Measurements from ENCODE around the gene TCP10L.
"Not testable (repeated sequence)": the region's sequence is repeated elsewhere in the genome, so short reads cannot be mapped to it uniquely, and the experiment has no call there.

The TCP10L gene

DNA sequence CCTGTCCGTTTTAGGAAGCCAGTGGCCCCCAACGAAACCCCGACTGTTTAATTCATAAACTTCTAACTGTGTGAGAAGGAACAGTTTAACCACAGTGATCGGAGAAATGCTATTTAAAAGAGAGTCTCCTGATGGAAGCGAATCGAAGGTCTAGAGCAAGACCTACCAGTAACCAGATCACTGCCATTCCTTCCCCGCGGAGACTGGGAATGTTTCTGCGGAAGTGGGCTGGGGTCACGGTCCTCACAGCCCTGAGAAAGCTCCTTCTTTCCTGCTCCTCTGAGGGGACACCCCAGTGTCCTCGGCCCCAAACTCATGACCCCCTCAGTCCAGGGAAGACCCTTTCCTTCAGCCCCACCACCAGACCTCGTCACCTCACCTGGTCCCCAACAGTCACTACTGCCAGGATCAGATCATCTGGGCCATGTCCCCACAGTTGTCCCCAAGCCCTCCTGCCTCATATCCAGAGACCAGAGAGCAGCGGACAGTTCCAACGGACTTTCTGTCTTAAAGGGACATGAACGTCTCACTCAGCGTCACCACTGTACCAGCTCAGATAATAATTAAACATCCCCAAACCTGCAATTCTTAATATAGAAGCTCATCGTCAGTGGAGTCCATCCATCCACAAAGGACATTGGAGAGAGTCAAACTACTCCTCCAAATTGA is at the start of gene TCP10L:
TSS of gene TCP10L (minus strand) at position 482 of the 669 bp plus-strand sequence. CDS start 1,219 bp downstream, outside the sequence.
- DNase-seq (ENCODE audit: low read depth, low spot score), result no peak

DNA sequence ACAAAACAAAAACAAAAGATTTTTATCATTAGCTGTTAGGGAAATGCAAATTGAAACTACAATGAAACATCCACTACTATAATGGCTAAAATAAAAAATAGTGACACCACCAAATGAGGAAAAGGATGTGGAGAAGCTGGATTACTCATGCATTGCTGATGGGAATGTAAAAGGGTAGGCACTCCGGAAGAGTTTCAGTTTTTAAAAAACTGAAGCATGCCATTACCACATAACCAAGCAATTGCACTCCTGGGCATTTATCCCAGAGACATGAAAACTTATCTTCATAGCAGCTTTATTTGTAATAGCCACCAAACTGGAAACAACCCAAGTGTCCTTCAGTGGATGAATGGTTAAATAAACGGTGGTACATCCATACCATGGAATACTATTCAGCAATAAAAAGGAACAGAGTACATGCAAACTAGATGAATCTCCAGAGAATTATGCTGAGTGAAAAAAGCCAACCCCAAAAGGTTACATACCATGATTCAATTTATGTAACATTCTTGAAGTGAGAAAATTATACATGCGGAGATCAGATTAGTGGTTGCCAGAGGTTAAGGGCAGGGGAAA is 41.4 kb upstream of the TCP10L start:
- no peak for DNase-seq (ENCODE audit: low read depth, low spot score)

GRCh38 chr21:32618218-32618617 is 32.9 kb upstream of the TCP10L start:
- not testable (repeated sequence) for DNase-seq (ENCODE audit: low read depth, low spot score)

DNA sequence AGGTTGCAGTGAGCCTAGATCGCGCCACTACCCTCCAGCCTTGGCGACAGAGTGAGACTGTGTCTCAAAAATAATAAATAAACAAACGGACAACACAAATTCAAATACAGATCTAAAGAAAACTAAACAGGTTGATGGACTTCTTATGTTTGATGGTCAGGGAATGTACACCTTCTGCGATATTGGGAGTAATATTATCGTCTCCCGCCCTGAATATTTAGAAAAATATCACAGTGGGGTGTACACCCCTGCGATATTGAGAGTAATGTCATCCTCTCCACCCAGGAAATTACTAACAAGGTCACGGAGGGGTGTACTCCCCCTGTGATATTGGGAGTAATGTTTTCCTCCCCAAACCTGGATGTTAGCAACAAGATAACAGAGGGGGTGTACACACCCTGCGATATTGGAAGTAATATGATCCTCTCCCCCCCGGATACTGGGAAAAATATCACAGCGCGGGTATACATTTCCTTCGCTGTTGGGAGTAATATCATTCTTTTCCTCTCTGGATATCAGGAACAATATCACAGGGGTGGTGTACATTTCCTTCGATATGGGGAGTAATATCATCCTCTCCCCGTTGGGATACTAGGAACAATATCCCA is 28.2 kb upstream of the TCP10L start:
- no peak for DNase-seq (ENCODE audit: low read depth, low spot score)

DNA sequence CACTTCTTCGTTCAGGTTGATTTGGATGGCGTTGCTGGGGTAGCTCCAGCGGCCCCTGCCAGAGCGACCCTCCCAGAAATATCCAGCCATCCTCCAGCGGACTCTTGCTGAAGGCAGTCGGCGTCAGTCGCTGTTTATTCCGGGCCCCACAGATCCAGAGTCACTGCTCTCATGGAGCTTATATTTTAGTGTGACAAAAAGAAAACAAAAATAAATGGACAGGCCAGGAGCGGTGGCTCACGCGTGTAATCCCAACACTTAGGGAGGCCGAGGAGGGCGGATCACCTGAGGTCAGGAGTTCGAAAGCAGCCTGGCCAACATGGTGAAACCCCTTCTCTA is 27.6 kb upstream of the TCP10L start:
- DNase-seq (ENCODE audit: low read depth, low spot score), result no peak

- DNase-seq (ENCODE audit: low read depth, low spot score), result peak; percentile 94
These were observed 27.0 kb upstream of the TCP10L start, which contains the start of gene CFAP298 for GRCh38 chr21:32612075-32612998. Gene CFAP298, minus strand, starts transcription at chr21:32612377. Its CDS starts 134 bp downstream, at chr21:32612243.

DNA sequence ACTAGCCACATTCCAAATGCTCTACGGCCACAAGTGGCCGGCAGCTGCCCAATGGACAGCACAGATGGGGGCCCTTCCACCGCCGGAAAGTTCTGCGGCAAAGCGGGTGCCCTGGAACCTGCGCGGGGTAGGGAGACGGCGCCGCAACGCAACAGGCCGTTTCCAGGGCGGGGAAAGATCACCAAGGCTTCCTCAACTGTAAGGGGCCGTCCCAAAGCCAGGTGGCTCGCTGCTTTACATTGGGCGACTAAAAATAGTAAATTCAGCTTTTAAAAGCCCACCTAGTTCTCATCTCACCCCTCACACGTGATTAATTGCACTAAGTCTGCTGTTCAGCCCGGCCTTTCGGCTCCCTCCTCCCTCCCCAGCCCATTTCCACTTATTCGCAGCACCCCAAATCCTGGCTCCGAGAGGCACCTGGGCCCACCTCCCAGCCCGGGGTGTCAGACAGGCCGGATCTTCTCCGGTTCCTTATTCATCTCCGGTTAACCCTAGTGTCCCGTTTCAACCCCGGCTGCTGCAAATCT is 26.2 kb upstream of the TCP10L start:
- DNase-seq (ENCODE audit: low read depth, low spot score), result peak; percentile 15

DNA sequence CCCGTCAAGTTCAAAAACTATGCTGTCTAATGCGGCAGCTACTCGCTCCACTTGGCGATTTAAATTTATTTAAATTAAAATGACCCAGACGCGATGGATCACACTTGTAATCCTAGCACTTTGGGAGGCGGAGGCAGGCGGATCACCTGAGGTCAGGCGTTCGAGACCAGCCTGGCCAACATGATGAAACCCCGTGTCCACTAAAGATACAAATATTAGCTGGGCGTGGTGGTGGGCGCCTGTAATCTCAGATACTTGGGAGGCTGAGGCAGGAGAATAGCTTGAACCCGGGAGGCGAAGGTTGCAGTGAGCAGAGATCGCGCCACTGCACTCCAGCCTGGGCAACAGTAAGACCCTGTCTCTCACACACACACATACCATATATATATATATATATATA is 25.6 kb upstream of the TCP10L start:
- DNase-seq (ENCODE audit: low read depth, low spot score), result not testable (repeated sequence)

GRCh38 chr21:32608851-32609250 is 23.5 kb upstream of the TCP10L start:
- DNase-seq (ENCODE audit: low read depth, low spot score), result no peak

DNA sequence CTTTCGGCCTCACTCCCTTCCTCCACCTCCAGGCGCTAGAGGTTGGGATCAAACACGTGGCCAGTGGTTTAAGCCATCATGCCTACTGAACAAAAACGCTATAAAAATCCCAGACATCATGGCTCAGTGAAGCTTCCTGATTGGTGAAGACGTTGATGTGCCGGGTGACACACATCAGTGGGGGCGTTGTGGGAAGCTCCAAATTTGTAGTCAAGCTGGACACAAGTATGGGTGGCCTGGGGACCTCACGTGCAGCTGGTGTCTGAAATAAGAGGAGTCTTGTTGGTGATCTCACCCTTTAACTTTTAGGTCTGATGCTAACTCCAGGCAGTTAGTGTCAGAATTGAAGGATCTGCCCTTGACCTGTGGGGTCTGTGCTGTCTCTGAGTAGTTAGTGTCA is 20.1 kb upstream of the TCP10L start:
- no peak for DNase-seq (ENCODE audit: low read depth, low spot score)

DNA sequence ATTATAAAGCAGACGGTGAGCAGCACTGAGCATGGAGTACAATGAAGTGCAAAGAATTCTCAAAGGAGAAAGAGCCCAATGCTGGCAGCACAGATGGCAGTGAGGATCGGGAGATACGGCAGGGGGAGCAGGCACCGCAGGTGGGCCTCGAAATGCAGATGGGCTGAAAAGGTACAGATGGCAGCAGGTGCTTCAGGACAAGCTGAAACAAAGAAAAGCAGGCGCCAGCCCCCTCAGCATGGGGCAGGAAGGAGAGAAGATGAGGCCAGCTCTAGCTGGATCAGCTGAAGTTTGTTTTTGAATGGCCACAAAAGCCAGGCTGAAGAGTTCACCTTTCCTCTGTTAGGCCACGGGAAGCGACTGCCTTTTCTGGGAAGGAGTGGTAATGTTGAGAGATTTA is 19.1 kb upstream of the TCP10L start:
- peak; percentile 71 for DNase-seq (ENCODE audit: low read depth, low spot score)

GRCh38 chr21:32603131-32603530 is 17.8 kb upstream of the TCP10L start:
- DNase-seq (ENCODE audit: low read depth, low spot score), result peak; percentile 43

DNA sequence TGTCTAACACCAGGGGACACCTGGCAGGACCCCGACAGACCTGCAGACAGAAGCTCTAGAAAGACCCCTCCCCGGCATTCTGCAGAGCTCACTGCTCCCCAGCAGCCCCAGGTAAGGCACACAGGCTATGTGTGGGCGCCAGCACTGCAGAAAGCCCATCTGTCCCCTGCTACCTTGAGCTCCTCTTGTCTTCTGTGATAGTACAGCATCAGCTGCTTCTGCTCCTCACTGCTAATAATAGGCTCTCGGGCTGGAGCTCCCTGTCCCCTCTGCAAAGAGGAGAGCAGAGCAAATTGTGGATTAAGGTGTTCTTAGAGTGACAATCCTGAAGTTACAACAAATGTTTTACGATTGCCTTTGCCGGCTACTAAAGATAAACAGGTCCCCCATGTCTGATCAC is 16.8 kb upstream of the TCP10L start:
- DNase-seq (ENCODE audit: low read depth, low spot score), result no peak

DNA sequence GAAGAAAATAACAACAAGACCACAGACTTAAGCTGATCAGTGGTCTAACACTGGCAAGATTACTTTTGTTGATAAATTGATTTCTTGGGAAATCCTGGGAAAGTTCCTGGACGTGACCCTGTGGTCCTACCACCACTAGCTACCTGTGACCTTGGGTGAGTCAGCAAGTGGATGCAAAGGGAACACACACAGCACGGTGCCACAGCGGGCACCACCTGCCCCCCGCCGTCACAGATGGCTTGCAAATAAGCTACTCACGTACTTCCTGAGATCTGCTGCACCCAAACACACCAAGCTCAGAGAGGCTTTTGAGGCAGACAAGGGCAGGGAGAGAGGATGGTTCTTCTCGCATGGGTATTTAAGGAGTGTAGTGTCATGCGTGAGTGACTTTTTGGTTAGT is 14.2 kb upstream of the TCP10L start:
- DNase-seq (ENCODE audit: low read depth, low spot score), result no peak

DNA sequence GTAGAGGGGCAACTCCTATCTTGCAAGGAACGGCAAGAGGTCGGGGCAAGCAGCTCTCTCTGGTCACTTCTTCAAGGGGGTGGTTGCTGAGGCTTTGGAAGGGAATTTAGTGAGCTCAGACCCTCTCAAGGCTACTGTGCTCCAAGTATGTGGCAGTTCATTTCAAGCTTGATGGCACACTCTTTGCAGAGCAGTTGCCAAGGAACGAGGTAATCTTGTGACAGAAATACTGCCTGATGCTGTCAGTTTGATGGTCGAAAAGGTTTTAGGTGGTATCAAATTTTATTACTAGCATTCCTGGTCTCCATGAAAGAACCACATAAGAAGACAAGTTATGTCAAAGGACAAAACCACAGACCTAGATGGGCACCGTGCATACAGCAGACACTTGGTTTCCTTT is 13.8 kb upstream of the TCP10L start:
- no peak for DNase-seq (ENCODE audit: low read depth, low spot score)

DNA sequence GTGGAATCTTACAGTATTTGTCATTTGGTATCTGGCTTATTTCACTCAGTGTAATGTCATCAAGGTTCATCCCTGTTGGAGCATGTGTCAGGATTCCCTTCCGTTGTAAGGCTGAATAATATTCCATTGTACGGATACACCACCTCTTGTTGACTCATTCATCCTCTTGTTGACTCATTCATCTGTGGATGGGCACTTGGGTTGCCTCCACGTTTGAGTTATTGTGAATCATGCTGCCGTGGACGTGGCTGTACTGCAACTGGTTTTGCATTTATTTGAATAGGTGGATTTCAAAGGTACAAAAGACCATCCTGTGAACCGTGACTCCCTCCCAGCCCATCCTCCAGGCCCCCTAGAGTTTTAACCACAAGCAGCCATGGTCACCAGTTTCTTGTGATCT is 11.9 kb upstream of the TCP10L start:
- DNase-seq (ENCODE audit: low read depth, low spot score), result no peak

DNA sequence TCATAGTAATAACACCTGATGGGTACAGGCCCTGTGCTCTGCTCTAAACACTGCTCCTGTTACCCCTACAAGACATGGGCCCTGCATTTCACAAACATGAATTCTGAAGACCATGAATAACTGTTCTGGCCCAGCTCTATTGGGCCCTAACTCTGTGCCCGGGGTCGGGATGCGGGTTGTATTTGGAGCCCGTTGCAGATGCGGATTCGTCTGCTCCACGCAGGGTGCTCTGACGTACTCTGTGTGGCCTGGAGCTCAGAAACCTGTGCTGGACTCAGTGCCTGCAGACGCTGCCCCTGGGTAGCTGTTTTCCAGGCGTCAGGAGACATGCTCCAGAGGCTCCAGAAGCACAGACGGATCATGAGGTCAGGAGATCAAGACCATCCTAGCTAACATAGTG is 10.1 kb upstream of the TCP10L start:
- no peak for DNase-seq (ENCODE audit: low read depth, low spot score)

- no peak for DNase-seq (ENCODE audit: low read depth, low spot score)
These were observed 8.4 kb upstream of the TCP10L start for GRCh38 chr21:32593690-32594089.

GRCh38 chr21:32592929-32593502 is 7.7 kb upstream of the TCP10L start:
- DNase-seq (ENCODE audit: low read depth, low spot score), result peak; percentile 49

DNA sequence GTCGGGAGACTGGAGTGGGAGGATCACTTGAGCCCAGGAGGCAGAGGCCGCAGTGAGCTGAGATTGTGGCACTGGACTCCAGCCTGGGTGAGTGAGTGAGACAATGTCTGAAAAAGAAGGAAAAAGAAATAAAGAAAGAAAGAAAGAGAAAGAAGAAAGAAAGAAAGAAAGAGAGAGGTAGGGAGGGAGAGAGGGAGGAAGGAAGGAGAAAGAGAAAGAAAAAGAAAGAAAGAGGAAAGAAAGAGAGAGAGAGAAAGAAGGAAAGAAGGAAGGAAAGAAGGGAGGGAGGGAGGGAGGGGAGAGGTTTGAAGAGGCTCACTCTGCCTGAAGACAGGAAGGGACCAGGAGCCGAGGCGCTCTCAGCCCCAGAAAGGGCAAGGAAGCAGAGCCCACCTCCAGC is 4.8 kb upstream of the TCP10L start:
- DNase-seq (ENCODE audit: low read depth, low spot score), result no peak

GRCh38 chr21:32587651-32588050 is 2.3 kb upstream of the TCP10L start:
- DNase-seq (ENCODE audit: low read depth, low spot score), result no peak

DNA sequence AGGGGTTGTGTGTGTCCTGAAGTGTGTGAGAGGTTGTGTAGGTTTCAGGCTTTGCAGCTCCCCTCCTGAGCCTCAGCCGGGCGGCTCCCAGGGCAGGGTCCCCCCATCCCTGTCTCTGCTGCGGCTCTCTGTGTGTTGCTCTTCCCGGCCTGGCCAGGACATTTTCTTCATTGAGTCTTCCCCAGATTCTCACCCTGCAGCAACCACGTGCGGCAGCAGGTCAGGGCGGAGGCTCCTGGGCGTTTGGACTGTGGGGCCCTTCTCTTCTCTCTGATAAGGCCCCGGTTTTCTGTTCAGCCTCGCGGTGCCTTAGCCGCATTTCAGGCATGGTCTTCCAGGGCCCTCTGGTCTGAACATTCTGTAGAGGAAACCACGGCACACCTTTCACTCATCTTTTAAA is 1.8 kb upstream of the TCP10L start:
- no peak for DNase-seq (ENCODE audit: low read depth, low spot score)

All from ELF-1 (cell line).